IPS DF 19.7 (cell line): ENCODE results near the gene ADAMTS9.

Source experiments
- DNase-seq: peaks from one replicate; pipeline ENCODE4 v3.0.0-alpha.2; 2013; ENCODE audit warnings: low read depth, low spot score

Gene ADAMTS9

GRCh38 chr3:64685331-64685799 is 2.4 kb downstream of the ADAMTS9 start:
- no peak for DNase-seq

GRCh38 chr3:64684715-64685261 is 3.0 kb downstream of the ADAMTS9 start:
- no peak for DNase-seq

- DNase-seq = no peak
Observed at GRCh38 chr3:64681827-64682226, 6.0 kb downstream of the ADAMTS9 start.

GRCh38 chr3:64681015-64681414 is 6.8 kb downstream of the ADAMTS9 start:
- no peak for DNase-seq

GRCh38 chr3:64680334-64680733 is 7.5 kb downstream of the ADAMTS9 start:
- no peak for DNase-seq

GRCh38 chr3:64677961-64678716 is 9.7 kb downstream of the ADAMTS9 start:
- DNase-seq = no peak

GRCh38 chr3:64676831-64677230 is 11.0 kb downstream of the ADAMTS9 start:
- no peak for DNase-seq

GRCh38 chr3:64675687-64676247 is 12.0 kb downstream of the ADAMTS9 start:
- DNase-seq = no peak

- DNase-seq = no peak
Observed at GRCh38 chr3:64674591-64675076, 13.2 kb downstream of the ADAMTS9 start.

GRCh38 chr3:64673159-64673715 is 14.6 kb downstream of the ADAMTS9 start:
- DNase-seq = no peak

- DNase-seq = no peak
Observed at GRCh38 chr3:64668582-64669510, 19.0 kb downstream of the ADAMTS9 start.

GRCh38 chr3:64667887-64668581 is 19.8 kb downstream of the ADAMTS9 start:
- DNase-seq = no peak

GRCh38 chr3:64667138-64667537 is 20.7 kb downstream of the ADAMTS9 start:
- no peak for DNase-seq

- DNase-seq = no peak
Observed at GRCh38 chr3:64666171-64666588, 21.6 kb downstream of the ADAMTS9 start.

- no peak for DNase-seq
Observed at GRCh38 chr3:64664397-64664796, 23.4 kb downstream of the ADAMTS9 start.

GRCh38 chr3:64659617-64659978 is 28.2 kb downstream of the ADAMTS9 start:
- DNase-seq = no peak

GRCh38 chr3:64658001-64658400 is 29.8 kb downstream of the ADAMTS9 start:
- no peak for DNase-seq

GRCh38 chr3:64656544-64656943 is 31.3 kb downstream of the ADAMTS9 start:
- no peak for DNase-seq

- DNase-seq = no peak
Observed at GRCh38 chr3:64655160-64655559, 32.6 kb downstream of the ADAMTS9 start.

GRCh38 chr3:64654013-64654412 is 33.8 kb downstream of the ADAMTS9 start:
- DNase-seq = no peak

- no peak for DNase-seq
Observed at GRCh38 chr3:64653101-64653500, 34.7 kb downstream of the ADAMTS9 start.
